ENCODE data around the gene ZNF652.
"Not testable (repeated sequence)": the region's sequence is repeated elsewhere in the genome, so short reads cannot be mapped to it uniquely, and the experiment has no call there.

The ZNF652 gene

DNA sequence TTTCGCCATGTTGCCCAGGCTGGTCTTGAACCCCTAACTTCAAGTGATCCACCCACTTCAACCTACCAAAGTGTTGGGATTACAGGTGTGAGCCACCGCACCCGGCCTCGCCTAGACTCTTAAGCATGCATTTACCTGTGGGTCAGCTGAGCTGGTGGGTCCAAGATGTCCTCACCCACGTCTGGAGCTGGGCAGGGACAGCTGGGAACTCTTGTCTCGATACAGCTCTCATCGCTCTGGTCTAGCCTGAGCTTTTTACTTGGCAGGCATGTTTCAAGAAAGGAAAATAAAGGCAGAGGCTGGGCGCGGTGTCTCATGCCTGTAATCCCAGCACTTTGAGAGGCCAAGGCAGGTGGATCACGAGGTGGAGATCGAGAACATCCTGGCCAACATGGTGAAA is 74.6 kb downstream of the ZNF652 start:
- no peak overlapping the region for H3K4me3 ChIP-seq (ENCODE audit: low read depth, low read length)
- DNase-seq (ENCODE audit: low read depth) = no peak
- TF ChIP-seq, protein P1, sequence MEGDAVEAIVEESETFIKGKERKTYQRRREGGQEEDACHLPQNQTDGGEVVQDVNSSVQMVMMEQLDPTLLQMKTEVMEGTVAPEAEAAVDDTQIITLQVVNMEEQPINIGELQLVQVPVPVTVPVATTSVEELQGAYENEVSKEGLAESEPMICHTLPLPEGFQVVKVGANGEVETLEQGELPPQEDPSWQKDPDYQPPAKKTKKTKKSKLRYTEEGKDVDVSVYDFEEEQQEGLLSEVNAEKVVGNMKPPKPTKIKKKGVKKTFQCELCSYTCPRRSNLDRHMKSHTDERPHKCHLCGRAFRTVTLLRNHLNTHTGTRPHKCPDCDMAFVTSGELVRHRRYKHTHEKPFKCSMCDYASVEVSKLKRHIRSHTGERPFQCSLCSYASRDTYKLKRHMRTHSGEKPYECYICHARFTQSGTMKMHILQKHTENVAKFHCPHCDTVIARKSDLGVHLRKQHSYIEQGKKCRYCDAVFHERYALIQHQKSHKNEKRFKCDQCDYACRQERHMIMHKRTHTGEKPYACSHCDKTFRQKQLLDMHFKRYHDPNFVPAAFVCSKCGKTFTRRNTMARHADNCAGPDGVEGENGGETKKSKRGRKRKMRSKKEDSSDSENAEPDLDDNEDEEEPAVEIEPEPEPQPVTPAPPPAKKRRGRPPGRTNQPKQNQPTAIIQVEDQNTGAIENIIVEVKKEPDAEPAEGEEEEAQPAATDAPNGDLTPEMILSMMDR (IDR thresholded peaks at IDR 0.05; ENCODE audit: control insufficient read depth, extremely low read depth, insufficient read depth) = no peak

DNA sequence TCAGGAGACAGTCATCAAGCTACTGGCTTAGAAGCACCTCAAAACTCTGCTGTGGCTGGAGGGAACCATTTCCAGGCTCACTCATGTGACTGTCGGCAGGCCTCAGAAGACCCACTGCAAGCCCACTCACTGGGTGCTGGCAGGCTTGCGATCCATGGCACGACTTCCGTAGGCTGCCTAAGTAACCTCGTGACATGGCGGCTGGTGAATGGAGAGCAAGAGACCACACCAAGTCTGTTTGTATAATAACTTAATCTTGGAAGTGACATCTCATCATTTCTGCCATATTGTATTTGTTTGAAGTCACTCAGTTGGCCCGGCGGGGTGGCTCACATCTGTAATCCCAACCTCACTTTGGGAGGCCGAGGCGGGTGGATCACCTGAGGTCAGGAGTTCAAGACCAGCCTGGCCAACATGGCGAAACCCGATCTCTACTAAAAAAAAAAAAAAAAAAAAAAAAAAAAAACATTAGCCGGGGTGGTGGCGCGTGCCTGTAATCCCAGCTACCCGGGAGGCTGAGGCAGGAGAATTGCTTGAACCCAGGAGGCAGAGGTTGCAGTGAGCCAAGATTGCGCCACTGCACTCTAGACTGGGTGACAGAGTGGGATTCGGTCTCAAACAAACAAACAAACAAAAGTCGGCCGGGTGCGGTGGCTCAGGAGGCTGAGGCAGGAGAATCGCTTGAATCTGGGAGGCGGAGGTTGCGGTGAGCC is 75.6 kb downstream of the ZNF652 start:
- not testable (repeated sequence) for DNase-seq (ENCODE audit: low read depth); H3K4me3 ChIP-seq (ENCODE audit: low read depth, low read length)

DNA sequence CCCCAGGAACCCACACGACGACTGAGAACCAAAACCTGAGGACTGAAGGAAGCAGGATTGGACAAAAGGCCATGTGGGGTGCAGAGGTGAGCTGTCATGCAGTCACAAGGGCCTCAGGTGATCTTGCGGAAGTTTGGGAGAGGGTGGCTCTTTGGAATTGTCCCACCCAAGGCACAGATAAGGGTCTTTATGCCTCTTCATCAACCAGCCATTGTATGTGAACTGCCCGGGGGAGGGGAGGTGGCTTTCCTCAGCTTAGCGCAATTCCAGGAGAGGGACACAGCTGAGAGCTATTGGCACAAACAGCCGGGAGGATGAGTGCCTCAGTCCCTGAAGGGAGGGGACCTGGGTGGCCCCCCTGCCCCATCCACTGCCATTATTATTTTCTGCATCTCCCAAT is 76.3 kb downstream of the ZNF652 start:
- H3K4me3 ChIP-seq (ENCODE audit: low read depth, low read length) = no peak overlapping the region

DNA sequence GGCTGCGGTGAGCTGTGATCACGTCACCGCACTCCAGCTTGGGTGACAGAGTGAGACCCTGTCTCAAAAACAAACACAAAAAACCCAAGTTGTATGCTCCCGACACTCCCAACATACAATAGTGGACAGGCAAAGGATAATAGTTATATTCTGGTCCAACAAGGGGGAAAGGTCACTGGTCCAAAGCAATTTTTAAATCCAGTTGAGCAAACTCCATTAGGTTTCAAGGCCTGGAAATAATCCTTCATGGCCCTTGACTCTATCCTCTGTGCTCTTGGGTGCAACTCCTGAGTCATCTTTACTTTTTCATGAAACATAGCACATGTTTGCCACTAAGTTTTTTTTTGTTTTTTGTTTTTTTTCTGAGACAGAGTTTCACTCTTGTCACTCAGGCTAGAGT is 81.1 kb downstream of the ZNF652 start:
- TF ChIP-seq, protein P1 (IDR thresholded peaks at IDR 0.05; ENCODE audit: control insufficient read depth, extremely low read depth, insufficient read depth) = no peak
- DNase-seq (ENCODE audit: low read depth) = no peak
- no peak overlapping the region for H3K4me3 ChIP-seq (ENCODE audit: low read depth, low read length)

More for the DNA sequence above, 76.3 kb downstream of the ZNF652 start:
- no peak for DNase-seq (ENCODE audit: low read depth)
- TF ChIP-seq, protein P1 (IDR thresholded peaks at IDR 0.05; ENCODE audit: control insufficient read depth, extremely low read depth, insufficient read depth) = no peak

DNA sequence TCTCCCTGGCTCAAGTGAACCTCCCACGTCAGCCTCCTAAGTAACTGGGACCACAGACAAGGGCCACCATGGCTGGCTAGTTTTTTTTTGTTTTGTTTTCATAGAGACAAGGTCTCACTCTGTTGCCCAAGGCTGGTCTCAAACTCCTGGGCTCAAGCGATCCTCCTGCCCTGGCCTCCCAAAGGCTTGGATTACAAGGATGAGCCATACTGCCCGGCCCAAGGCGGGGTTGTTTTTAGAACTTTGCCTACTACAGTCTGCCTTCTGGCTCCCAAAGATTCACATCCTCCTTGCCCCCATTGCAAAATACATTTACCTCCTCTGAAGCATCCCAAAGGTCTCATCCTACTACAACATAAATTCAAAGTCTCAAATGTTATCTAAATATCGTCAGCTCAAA is 82.0 kb downstream of the ZNF652 start:
- H3K4me3 ChIP-seq (ENCODE audit: low read depth, low read length) = no peak overlapping the region
- TF ChIP-seq, protein P1 (IDR thresholded peaks at IDR 0.05; ENCODE audit: control insufficient read depth, extremely low read depth, insufficient read depth) = no peak
- no peak for DNase-seq (ENCODE audit: low read depth)

DNA sequence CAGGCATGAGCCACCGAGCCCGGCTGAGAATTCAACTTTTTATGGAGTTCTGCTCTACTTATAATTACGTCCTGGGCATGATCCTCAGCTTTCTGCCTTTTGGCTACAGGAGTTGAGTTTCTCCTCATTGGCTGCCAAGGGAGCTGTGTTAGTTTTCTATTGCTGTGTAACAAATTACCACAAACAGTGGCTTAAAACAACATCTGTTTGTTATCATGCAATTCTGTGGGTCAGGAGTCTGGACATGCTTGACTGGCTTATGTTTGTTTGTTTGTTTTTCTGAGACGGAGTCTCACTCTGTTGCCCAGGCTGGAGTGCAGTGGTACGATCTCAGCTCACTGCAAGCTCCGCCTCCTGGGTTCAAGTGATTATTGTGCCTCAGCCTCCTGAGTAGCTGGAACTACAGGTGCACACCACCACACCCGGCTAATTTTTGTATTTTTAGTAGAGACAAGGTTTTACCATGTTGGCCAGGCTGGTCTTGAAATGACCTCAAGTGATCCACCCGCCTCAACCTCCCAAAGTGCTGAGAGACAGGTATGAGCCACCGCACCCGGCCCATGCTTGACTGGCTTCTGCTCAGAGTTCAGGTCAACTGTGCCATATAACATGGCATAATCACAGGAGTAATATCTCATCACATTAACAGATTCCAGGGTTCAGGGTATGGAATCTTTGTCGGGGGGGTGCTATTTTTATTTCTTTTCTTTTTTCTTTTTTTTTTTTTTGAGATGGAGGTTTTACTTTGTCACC is 82.6 kb downstream of the ZNF652 start:
- not testable (repeated sequence) for DNase-seq (ENCODE audit: low read depth); H3K4me3 ChIP-seq (ENCODE audit: low read depth, low read length)

DNA sequence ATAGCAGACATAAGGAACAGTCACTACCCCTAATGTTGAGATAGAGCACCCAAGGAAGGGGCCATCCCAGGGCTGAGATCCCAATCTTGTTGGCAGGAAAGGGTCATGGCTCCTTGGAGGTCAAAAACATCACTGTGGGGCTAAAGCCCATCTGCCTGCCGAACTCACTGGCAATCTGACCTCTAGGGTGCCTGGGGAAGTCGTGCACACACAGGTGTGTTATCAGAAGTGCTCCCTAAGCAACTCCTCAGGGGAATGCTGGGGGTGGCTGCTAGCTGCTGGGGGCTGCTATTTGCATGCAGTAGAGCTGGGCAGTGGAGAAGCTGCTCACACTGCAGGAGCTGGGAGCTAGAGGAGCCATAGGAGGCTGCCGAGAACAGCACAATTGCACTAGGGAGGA is 84.0 kb downstream of the ZNF652 start:
- no peak overlapping the region for H3K4me3 ChIP-seq (ENCODE audit: low read depth, low read length)
- no peak for DNase-seq (ENCODE audit: low read depth)
- TF ChIP-seq, protein P1 (IDR thresholded peaks at IDR 0.05; ENCODE audit: control insufficient read depth, extremely low read depth, insufficient read depth) = no peak

DNA sequence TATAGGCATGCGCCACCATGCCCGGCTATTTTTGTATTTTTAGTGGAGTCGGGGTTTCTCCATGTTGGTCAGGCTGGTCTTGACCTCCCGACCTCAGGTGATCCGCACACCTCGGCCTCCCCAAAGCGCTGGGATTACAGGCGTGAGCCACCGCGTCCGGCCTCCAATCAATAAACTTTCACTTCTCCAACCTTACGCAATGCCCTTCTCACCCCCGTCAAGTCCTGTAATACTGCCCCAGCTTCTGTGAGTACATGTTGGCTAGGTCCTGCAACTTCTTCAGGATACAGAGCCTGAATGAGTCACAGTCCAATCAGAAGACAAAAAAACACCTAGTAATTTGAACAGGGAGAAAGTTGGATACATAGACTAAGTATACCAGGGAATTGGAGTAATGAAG is 84.4 kb downstream of the ZNF652 start:
- TF ChIP-seq, protein P1 (IDR thresholded peaks at IDR 0.05; ENCODE audit: control insufficient read depth, extremely low read depth, insufficient read depth) = no peak
- no peak for DNase-seq (ENCODE audit: low read depth)
- H3K4me3 ChIP-seq (ENCODE audit: low read depth, low read length) = no peak overlapping the region

DNA sequence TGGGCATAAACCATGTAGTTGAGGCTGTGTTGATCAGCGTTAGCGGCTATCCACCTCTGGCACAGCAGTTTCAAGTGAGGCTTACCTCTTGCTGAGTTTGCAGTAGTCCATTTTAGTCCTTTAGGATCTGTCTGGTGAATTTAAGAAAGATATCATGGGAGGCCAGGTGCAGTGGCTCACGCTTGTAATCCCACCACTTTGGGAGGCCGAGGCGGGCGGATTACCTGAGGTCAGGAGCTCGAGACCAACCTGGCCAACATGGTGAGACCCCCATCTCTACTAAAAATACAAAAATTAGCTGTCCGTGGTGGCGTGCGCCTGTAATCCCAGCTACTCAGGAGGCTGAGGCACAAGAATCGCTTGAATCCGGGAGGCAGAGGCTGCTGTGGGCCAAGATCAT is 86.1 kb downstream of the ZNF652 start:
- DNase-seq (ENCODE audit: low read depth); H3K4me3 ChIP-seq (ENCODE audit: low read depth, low read length): not testable (repeated sequence)
